Measurements from ENCODE around the gene MAP1B.

- TF ChIP-seq CTCF (IDR thresholded peaks at IDR 0.05 in 2 of 3, conservative IDR thresholded peaks at IDR 0.05 in 1 of 3; ENCODE audit: borderline replicate concordance in 1 of 3, insufficient read depth in 1 of 3, low read depth in 2 of 3, low read length in 2 of 3) (no peak), EZH2 (IDR thresholded peaks at IDR 0.05) (no peak), REST (IDR thresholded peaks at IDR 0.05; ENCODE audit: low read depth) (no peak), MAX (IDR thresholded peaks at IDR 0.05) (no peak; the same call in 1 of the 2 replicates), SIN3A (IDR thresholded peaks at IDR 0.05; ENCODE audit: low read depth) (no peak)
Observed at GRCh38 chr5:72107131-72107900, at the start of gene MAP1B.
